OCI-LY1 (cell line): Measurements from ENCODE around the gene KCNJ9.

Source experiments
- EZH2 ChIP-seq: fragments of 200-600 bp; sonication (generic), shearing (Covaris generic); IDR thresholded peaks from 2 replicates; pipeline ENCODE4 v1.8.0; 2017; ENCODE audit warnings: borderline replicate concordance, mixed run types, mild to moderate bottlenecking, antibody characterized with exemption, low read length, moderate library complexity, mixed read lengths
- TF ChIP-seq, protein P1 (sequence below): fragments of 200-600 bp; sonication (generic), shearing (Covaris generic); IDR thresholded peaks from 2 replicates; pipeline ENCODE4 v1.5.1; 2017; ENCODE audit warnings: mild to moderate bottlenecking, antibody characterized with exemption, low read length, moderate library complexity, mixed read lengths

DNA sequence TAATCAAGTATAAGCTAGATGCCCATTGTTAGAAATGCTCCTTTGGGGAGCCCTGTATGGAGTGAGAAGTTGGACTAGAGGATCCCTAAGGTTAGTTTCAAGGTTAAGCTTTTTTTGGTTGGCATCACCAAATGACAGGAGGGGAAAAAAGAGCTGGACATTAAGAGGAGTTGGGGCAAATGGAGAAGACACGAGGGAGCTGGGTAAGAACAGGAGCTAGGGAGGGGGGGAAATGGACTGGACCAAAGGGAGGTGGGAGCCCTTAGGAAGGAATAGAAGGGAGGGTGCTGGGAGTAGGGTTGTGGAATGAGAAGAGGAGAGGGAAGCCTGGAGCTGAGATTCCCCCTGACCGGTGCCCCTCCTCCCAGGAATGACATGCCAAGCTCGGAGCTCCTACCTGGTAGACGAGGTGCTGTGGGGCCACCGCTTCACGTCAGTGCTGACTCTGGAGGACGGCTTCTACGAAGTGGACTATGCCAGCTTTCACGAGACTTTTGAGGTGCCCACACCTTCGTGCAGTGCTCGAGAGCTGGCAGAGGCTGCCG is 5.9 kb downstream of the KCNJ9 start:
- TF ChIP-seq, protein P1, sequence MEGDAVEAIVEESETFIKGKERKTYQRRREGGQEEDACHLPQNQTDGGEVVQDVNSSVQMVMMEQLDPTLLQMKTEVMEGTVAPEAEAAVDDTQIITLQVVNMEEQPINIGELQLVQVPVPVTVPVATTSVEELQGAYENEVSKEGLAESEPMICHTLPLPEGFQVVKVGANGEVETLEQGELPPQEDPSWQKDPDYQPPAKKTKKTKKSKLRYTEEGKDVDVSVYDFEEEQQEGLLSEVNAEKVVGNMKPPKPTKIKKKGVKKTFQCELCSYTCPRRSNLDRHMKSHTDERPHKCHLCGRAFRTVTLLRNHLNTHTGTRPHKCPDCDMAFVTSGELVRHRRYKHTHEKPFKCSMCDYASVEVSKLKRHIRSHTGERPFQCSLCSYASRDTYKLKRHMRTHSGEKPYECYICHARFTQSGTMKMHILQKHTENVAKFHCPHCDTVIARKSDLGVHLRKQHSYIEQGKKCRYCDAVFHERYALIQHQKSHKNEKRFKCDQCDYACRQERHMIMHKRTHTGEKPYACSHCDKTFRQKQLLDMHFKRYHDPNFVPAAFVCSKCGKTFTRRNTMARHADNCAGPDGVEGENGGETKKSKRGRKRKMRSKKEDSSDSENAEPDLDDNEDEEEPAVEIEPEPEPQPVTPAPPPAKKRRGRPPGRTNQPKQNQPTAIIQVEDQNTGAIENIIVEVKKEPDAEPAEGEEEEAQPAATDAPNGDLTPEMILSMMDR, result no peak
- TF ChIP-seq EZH2, result no peak
